GM21825 (cell line): ENCODE data around the gene VWDE.

Source experiments
- ATAC-seq: cut with Tn5 transposase; IDR thresholded peaks from one replicate; pipeline ENCODE4 v1.9.1; 2021; ENCODE audit warnings: mild to moderate bottlenecking, moderate library complexity; ENCODE audit not compliant: unreplicated experiment

Gene VWDE

GRCh38 chr7:12291870-12292269 lies 111.8 kb downstream of the VWDE start:
- ATAC-seq = no peak

- ATAC-seq = no peak
Measured at GRCh38 chr7:12290761-12291160, 112.9 kb downstream of the VWDE start.

- no peak for ATAC-seq
Measured at GRCh38 chr7:12289996-12290395, 113.7 kb downstream of the VWDE start.

- no peak for ATAC-seq
Measured at GRCh38 chr7:12287901-12288300, 115.8 kb downstream of the VWDE start.

GRCh38 chr7:12281038-12281437 lies 122.6 kb downstream of the VWDE start:
- no peak for ATAC-seq
